NCI-H2081 (cell line): ENCODE results near the gene MCL1.
A peak's percentile ranks its signal among the peaks of the same experiment; 100 is the strongest.
"Not testable (repeated sequence)": the region's sequence is repeated elsewhere in the genome, so short reads cannot be mapped to it uniquely, and the experiment has no call there.

Source experiments
- DNase-seq, 2 experiments: peaks; one replicate each; lab custom pipeline; 2025; lab: John Stamatoyannopoulos, UW

The MCL1 gene

DNA sequence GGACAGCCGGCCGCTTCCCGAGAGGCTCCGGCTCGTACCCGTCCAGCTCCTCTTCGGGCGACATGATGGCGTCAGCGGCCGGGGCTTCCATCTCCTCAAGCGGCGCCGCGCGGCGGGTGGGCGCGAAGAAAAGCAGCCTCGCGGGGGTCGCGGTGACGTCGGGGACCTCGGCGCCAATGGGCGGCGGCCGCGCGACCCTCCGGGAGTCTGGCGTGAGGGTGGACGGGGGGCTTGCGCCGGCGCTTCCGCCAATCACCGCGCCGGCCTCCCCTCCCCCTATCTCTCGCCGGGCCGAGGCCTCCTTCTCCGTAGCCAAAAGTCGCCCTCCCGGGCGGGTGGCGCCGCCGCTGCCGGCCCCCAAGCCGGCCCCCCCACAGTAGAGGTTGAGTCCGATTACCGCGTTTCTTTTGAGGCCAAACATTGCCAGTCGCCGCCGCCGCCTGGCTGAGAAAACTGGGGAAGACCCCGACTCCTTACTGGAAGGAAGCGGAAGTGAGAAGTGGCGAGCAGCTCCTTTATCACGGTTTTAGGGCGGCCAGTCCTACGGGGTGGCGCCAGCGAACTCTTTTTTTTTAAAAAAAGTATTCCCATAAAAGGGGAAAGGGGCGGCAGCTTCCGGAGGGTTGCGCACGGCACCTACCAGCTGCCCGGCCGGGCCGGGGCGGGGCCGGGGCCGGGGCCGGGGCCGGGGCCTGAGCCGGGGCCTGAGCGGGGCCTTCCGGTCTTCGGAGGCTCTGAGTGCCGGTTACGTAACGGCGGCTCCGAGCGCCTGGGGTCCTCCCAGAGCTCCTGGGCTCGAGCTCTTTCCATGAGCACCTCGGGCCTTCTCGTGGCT, at the start of gene MCL1:
MCL1 (minus strand) TSS at position 501 of the 835 bp plus-strand sequence; CDS start at position 421, 80 bp downstream.
- peak; percentile 98 to 99 for DNase-seq

DNA sequence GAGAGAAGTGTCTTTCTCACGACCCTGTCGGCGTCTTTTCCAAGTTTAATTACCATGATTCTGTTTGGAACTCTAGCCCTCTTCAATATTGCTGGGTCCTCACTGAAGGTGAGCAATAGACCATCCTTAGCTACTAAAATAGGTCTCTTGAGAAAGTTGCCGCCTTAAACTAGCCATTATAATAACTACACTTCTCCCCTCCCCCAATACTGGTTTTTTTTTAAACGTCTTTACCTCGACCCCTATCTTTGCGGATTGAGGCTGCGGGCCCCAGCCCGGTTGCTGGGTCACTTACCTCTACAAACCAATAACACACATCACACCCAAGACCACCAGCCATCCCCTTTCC, 49.3 kb upstream of the MCL1 start:
- DNase-seq = no peak

DNA sequence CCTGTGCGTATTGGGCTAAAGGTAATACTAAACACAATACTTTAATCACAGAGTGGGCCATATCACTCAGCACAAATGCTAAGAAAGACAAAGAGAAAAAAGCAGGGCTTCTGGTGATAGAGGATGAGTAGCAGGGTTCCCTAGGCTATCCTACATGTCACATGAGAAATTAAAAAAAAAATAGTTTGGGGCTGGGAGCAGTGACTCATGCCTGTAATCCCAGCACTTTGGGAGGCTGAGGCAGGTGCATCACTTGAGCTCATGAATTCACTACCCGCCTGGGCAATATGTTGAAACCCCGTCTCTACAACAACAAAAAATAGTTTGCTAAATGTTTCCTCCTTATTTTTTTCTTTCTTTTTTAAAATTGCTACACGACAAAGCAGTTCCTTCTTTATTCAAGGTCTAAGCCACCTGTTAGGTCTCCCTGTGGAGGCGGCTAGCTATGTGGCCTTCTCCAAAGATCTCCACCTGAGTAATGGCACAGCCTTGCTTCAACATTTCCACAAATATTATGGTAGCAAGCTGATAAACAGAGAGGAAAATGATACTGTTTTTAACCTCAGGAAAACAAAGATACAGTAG, 48.5 kb upstream of the MCL1 start:
- no peak for DNase-seq

DNA sequence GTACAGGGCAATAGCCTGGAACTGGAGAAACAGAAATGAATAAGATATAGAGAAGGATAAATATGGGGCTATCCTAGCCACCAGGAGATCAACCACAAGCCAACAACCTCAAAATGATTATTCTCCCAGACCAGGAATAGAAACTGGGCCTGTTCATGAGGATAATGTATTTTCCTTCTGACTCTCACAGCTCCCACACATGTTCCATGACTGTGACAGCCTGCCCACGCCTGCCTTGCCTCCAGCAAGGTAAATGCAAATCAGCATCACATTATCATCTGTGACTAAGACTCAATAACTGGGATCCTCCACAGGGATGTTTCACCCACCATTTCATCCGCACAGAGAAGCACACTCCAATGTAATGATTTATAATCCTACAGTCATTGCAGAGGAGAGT, 46.7 kb upstream of the MCL1 start:
- no peak for DNase-seq

DNA sequence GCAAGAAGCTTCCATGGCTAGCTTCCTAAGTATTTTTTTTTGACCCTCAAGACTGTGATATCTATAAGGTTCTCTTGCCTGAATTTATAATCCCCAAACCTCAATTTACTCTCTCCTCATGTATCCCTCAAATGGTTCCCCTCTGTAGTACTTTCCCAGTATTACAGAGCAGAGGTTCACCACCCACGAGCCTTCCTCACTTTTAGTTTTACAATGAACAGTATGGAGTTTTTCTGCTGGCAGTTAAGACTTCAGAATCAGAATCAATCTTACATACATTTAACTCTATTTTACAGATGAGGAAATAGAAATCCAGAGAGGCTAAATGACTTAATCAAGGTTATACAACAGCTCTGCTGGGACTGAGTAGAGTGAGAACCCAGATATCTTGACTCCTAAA, 45.1 kb upstream of the MCL1 start:
- not testable (repeated sequence) for DNase-seq

DNA sequence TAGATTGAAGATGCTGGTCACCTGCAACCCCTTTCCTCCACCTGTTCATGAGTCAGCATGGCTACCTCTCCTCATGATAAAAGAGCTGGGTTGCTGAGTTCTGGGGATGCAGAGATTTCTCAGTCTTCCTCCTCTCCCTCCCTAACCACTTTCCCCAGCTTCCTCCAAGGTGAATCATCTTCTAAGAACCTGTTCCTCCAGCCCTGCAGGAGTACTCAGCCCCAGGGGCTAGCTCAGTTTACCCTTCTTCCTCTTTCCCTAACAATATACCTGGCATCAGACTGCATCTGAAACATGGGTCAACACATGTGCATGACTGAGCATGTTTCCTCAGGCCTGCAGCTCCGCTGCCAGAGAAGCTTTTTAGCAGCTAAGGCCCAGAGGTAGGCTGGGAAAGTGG, 44.7 kb upstream of the MCL1 start:
- not testable (repeated sequence) for DNase-seq

DNA sequence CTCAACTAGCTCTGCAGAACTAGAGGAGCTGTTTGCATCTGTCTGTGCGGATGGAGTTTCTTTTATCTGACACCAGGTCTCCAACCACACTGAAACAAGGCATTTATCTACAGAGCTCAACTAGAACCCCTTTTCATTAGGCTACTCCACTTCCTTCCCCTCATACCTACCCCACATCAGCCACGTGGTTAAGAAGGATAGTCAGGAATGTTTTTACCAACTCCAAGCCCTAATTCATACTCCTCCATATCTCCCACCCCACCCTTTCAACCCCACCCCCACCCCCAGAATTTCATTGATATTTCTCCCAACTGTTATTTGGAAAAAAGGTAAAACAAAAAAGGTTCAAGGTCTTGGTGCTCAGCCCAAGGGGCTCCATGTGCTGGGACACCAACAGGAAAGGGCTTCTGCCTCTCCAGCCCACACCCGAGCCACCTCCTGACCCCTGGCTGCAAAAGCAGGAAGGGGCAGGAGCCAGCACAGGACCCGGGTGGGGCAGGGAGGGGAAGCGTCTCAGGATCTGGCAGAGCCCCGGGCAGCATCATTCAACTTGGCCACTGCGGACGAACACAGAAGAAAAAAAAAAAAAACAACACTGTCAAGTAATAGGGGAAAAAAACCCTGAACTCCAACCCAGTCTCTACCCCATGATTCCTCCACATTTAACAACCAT, 43.0 kb upstream of the MCL1 start:
- DNase-seq = no peak

DNA sequence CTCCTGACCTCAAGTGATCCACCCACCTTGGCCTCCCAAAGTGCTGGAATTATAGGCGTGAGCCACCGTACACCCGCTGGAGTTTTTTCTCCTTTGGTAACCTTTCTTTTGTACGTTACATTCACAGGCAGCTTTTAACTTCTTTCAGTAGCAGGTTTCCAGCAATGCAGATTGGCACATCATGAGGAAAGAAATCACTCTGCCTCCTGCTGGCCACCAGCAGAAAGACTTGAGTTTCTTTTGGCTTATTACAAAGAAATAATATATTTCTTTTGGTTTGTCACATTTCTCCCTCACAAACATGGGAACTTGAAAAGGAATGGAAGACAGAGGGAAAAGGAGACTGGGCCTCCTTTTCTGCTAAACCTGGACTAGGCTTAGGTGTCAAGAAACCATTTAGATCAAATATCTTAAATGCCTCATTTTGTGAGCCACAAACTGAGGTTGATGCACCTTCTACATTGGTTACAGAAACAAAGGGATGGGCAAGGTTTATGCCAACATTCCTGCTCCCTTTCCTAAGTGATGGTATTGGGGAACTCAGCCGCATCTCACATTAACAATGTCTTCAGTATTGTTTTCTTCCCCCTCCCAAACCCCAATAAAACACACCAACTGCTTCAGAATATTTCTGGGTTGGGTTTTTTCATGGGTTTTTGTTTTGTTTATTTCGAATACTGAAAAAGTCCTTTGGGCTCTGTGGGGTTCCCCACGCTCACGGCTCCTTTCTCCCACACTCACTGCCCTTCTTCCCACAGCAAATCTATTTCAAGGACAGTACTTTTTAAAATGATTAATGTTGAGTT, 42.3 kb upstream of the MCL1 start:
- peak; percentile 11 to 44 for DNase-seq

DNA sequence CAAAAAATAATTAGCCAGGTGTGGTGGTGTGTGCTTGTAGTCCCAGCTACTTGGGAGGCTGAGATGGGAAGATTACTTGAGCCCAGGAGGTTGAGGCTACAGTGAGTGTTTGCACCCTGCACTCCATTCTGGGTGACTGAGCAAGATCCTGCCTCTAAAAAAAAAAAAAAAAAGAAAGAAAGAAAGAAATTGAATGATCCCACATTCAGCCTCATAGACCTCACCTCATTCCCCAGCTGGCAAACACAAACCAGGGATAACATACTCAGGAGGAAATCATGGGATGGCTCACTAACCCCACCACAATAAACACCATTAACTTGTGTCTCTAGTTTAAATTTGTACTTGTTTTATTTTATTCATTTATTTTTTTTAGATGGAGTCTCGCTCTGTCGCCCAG, 41.5 kb upstream of the MCL1 start:
- DNase-seq = no peak

DNA sequence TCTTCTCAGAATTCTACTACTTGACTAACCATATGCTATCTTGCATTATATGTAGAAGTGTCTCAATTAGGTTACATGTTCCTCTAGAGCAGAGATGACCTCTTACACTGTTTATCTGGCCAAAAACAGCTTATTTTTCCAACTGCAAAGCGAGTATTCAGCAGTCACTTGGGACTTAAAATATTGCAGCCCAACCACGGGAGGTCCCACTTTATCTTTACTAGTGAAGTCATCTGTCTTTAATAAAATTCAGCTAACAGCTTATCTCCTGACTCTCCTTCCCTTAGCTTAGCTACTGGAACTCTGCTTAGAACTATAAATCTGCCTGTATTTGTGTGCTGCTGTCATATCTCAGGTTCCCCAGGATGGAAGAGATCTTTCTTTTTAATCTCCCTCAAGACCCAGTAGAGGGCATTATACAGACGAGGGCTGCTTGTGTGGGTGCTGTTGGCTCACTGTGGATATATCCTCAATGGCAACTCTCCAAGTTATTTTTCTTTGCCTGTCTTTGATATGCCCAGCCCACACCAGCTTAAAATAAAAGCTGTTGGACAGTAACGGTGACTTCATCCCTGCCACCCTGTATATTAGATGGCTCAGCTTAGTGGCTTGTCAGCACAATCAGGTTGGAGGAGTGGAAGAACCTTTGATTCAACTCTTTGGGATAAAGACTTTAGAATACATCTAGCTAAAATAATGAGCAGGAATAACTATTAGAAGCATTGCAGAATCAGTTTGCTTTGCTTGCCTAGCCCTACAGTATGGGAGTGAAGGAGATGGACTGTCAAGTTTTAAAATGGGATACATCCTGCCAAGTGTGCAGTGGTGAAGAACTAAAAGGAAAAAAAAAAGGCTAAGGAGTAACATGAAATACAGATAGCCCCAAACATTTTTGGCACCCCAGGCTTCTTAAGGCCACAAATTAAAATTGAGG, 40.4 kb upstream of the MCL1 start:
- peak in 1 of 2 experiments; percentile 56 for DNase-seq

DNA sequence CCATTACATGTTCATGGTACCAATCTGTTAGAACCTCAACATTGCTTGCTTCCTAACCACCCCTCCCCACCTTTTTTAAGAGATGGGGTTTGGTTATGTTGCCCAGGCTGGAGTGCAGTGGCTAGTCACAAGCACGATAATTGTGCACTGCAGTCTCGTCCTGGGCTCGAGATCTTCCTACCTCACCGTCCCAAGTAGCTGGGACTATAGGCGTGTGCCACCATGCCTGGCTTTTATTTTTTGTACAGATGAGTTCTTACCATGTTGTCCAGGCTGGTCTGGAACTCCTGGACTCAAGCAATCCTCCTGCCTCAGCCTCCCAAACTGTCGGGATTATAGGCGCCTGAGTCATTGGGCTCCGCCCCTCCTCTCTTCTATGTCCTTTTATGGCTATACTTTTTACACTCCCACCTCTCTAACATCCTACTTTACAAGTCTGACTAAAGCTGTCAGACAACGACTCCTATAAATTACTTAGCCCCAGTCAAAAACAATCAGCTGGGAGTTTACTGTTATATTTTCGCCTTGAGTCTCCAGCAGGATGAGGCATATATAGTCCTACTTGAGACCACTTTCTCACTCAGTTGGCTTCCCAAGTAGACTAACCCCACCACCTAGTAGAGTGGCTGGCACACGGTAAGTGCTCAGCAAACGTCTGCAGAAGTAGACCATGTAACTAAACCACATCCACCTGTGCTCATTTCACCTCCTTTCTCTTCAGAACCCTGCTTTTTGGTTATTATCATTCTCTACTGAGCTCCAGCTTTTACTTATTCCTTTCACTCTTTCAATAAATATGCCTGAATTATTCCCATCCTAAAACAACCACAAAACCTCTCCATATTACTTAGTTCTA, 36.2 kb upstream of the MCL1 start:
- no peak for DNase-seq

DNA sequence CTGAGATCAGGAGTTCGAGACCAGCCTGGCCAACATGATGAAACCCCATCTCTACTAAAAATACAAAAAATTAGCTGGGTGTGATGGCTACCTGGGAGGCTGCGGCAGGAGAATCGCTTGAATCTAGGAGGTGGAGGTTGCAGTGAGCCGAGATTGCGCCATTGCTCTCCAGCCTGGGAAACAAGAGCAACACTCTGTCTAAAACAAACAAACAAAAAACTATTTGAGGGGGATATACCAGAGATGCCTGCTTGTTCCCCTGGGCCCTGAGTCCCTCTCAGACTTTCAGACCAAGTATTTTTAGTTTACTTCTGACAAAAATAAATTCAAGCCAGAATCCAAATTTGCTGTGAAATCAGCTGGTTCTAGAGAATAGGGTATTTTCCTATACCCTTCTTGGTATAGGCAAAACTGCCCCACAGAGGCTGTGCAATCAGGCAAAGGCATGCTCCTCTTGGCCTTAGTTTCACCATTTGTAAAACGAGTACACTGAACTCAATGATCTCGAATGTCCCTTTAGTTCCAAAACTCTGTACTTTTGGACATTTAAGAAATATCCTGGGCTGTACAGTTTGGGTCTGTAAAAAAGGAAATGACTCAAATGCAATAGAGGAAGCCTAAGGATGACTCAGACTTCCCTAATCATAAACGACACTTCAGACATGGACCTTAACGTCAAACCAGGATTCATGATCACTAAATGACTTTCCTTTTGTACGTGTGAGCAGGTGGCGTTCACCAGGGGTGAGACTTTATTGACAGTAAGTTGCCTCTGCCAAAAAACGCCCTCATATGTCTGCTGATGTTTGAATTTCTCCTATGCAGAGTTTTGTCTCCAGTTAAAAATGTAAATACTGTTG, 33.9 kb upstream of the MCL1 start:
- DNase-seq = peak; percentile 94 to 99

DNA sequence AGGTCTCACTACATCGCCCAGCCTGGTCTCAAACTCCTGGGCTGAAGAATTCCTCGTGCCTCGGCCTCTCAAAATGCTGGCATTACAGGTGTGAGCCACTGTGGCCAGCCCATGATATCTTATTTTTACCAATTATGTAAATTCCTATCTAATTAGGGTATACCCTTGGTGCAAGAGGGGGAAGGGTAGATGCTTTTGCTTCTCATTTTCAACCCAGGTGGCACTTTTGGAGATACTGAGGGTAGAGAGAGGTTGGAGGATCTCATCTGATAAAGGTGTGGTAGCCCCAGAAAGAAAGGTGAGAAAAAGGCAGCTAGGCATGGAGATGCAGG, 32.6 kb upstream of the MCL1 start:
- no peak for DNase-seq

DNA sequence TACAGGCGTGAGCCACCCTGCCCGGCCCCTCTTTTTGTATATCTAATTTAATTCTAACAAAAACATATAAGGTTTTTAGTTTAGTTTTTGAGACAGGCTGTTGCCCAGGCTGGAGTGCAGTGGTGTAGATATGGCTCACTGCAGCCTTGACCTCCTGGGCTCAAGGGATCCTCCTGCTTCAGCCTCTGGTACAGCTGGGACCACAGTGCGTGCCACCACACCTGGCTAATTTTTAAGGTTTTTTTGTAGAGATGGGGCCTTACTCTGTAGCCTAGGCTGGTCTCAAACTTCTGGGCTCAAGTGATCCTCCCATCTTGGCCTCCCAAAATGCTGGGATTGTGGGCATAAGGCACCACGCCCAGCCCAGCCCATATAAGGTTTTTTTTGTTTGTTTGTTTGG, 31.2 kb upstream of the MCL1 start:
- DNase-seq = no peak

DNA sequence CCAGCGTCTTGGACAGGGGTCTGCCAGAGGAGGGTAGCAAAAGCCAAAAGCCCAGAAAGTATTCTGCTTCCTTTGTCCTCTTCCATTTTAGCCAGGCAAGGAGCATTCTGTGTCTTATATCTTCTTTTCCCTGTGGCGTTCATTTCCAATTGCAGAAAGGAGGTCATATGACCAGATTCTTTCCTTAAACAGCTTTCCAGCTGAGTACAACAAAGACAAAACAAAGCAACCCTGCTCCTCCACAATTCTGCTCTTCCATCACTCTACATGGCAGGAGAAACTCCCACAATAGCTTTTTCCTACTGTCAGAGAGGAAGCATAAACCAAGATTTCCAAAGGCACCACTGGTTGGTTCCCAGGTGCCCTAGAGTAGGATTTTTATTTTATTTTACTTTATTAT, 30.3 kb upstream of the MCL1 start:
- DNase-seq = no peak

DNA sequence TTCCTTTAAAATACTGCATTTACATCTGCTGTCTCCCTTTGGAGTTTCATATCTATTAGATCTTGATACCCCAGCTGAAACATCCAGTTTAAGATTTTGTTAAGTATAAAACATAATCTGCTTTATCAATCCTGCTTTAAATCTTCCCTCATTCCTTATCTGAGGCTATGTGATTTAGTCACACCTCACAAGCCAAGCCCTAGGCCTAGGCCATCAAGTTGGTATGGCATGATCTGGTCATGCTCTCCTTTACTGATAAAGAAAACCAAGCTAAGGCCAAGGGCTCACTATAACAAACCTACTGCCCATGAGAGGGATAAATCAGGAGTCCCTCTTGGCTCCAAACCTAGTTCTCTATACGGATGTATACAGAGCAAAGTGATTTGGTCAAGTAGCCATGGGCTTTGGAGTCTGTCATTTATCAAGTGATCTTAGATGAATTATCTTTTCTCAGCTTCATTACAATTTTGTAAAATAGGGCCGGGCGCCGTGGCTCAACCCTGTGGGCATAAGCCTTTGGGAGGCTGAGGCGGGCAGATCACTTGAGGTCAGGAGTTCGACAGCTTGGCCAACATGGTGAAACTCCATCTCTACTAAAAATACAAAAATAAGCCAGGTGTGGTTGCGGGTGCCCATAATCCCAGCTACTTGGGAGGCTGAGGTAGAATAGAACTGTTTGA, 27.2 kb upstream of the MCL1 start:
- DNase-seq = no peak

DNA sequence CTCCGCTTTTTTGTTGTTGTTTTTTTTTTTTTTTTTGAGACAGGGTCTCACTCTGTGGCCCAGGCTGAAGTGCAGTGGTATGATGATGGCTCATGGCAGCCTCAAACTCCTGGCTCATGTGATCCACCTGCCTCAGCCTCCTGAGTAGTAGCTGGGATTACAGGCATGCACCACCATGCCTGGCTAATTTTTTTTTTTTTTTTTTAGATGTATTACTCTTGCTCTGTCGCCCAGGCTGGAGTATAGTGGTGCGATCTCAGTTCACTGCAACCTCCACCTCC, 26.0 kb upstream of the MCL1 start:
- not testable (repeated sequence) for DNase-seq

DNA sequence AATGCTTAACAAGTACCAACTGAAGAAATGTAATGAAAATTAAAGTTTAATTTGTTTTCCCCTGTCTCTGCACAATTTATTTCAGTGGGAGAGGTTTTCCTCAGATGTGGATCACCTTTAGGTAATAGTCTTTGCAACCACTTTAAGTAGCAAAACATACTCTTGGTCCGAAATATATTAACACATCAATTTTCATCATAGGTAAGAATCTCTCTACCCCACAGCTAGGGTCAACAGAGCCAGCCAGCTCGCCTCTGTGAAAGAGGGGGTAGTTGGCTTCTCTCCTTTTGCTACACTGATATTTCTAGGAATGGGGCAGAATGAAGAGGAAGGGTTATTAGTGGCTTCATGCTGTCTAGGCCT, 24.8 kb upstream of the MCL1 start:
- no peak for DNase-seq

DNA sequence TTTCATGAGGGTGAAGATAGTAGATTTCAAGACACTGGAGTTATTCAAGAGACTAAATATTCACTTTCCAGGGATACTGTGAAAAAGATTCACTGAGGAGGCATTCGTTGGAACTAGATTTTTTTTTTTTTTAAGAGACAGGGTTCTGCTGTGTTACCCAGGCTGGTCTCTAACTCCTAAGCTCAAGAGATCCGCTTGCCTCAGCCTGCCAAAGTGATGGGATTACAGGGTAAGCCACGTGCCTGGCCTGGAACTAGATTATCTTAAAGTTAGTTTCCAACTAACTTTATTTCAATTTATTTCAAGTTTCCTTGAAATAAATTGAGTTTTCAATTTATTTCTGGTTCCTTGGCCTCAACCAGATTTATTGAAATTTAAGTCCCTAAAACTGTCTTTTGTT, 24.3 kb upstream of the MCL1 start:
- DNase-seq = no peak
